A549 (cell line): ENCODE measurements around the gene CPPED1. TPM values are rescaled to one million over a fixed set of nuclear protein-coding genes. Genes with fewer than 3 reads are reported as not detected.

Experiments
- ATAC-seq, 2 experiments: fragments of 200-7000 bp in 1 of 2; fragments of >200 bp in 1 of 2; cut with Nextera tagmentation in 1 of 2; cut with Tn5 transposase in 1 of 2; 3 replicates each; pipeline versions ENCODE4 v1.8.0 to v1.9.1; 2018 to 2020; ENCODE audit warnings: mild to moderate bottlenecking in 1 of 2, moderate library complexity in 1 of 2
- CTCF ChIA-PET: fragments of 300-600 bp; sonication (Branson Sonifier 250); formaldehyde crosslinking; extraction: SDS; loops from one replicate; lab custom pipeline; 2021; ENCODE audit warnings: antibody characterized with exemption, inconsistent platforms; lab: Yijun Ruan, JAX
- POLR2A ChIA-PET: fragments of 350-600 bp; formaldehyde crosslinking; extraction: SDS; loops from one replicate; lab custom pipeline; 2021; ENCODE audit warnings: antibody characterized with exemption, inconsistent platforms; lab: Yijun Ruan, JAX
- DNase-seq, 2 experiments: peaks; one replicate each; pipeline versions ENCODE4 v3.0.0 to v3.0.0-alpha.2; 2011 to 2016; ENCODE audit warnings: low read depth in 1 of 2, low spot score in 1 of 2
- FAIRE-seq: peaks from 2 replicates; lab custom pipeline; 2011; peaks lifted over from hg19 to GRCh38; lab: Jason Lieb, UNC
- H3K27ac ChIP-seq, 2 experiments: fragments of >200 bp; sonication (Bioruptor Twin); formaldehyde crosslinking; 3 replicates each; pipeline ENCODE4 v1.5.1; 2016 to 2017
- H3K4me1 ChIP-seq: fragments of >200 bp; sonication (Bioruptor Twin); formaldehyde crosslinking; 3 replicates; pipeline ENCODE4 v1.6.1; 2016
- H3K4me2 ChIP-seq: fragments of >200 bp; sonication (Bioruptor Twin); formaldehyde crosslinking; 3 replicates; pipeline ENCODE4 v1.6.1; 2016
- H3K4me3 ChIP-seq: fragments of >200 bp; sonication (Bioruptor Twin); formaldehyde crosslinking; 3 replicates; pipeline ENCODE4 v1.5.1; 2016
- H3K9me3 ChIP-seq: fragments of >200 bp; sonication (Bioruptor Twin); formaldehyde crosslinking; 3 replicates; pipeline ENCODE4 v1.6.1; 2016
- BHLHE40 ChIP-seq: IDR thresholded peaks from 2 replicates; pipeline ENCODE4 v1.6.1; 2012; ENCODE audit warnings: low read depth, low read length, inconsistent platforms
- FOSL2 ChIP-seq, 2 experiments: fragments of 450-650 bp in 1 of 2; fragments of >200 bp in 1 of 2; sonication (Bioruptor Twin) in 1 of 2; formaldehyde crosslinking; IDR thresholded peaks; 2 replicates each; pipeline versions ENCODE4 v1.5.0 to v1.6.1; 2016 to 2020; ENCODE audit warnings: mild to moderate bottlenecking in 1 of 2, moderate library complexity in 1 of 2
- HDAC2 ChIP-seq: fragments of 200-600 bp; sonication (generic); IDR thresholded peaks from 2 replicates; pipeline ENCODE4 v1.6.1; 2016
- HEYL ChIP-seq: fragments of 250-450 bp; sonication (Bioruptor Pico); IDR thresholded peaks from 2 replicates; pipeline ENCODE4 v1.8.0; 2021; ENCODE audit warnings: mild to moderate bottlenecking, moderate library complexity
- JUN ChIP-seq, 2 experiments: fragments of >200 bp; sonication (Bioruptor Twin); formaldehyde crosslinking; IDR thresholded peaks; 2 replicates in 1 of 2; 3 replicates in 1 of 2; pipeline ENCODE4 v1.6.1; 2016 to 2017
- MAFK ChIP-seq: fragments of 450-650 bp; IDR thresholded peaks from 2 replicates; pipeline ENCODE4 v1.6.1; 2014; ENCODE audit not compliant: partially characterized antibody
- MAZ ChIP-seq: fragments of 150-350 bp; IDR thresholded peaks from 2 replicates; pipeline ENCODE4 v1.6.1; 2014; ENCODE audit warnings: antibody characterized with exemption, low read depth, low read length, borderline replicate concordance
- NFE2L2 ChIP-seq: fragments of 150-350 bp; conservative IDR thresholded peaks from 2 replicates; pipeline ENCODE4 v1.6.1; 2014; ENCODE audit warnings: low read length
- POLR2AphosphoS2 ChIP-seq: conservative IDR thresholded peaks from 2 replicates; pipeline ENCODE4 v1.6.1; 2012; ENCODE audit warnings: low read length, improper control_type of control experiment, inconsistent platforms
- RAD21 ChIP-seq, 2 experiments: fragments of >200 bp in 1 of 2; sonication (Bioruptor Twin) in 1 of 2; formaldehyde crosslinking in 1 of 2; IDR thresholded peaks in 1 of 2; conservative IDR thresholded peaks in 1 of 2; 2 replicates in 1 of 2; 3 replicates in 1 of 2; pipeline ENCODE4 v1.6.1; 2012 to 2018; ENCODE audit warnings: inconsistent platforms in 1 of 2
- RNF2 ChIP-seq: fragments of 200-600 bp; sonication (generic); IDR thresholded peaks from 2 replicates; pipeline ENCODE4 v1.6.1; 2016; ENCODE audit warnings: low read depth, mild to moderate bottlenecking, antibody characterized with exemption, moderate library complexity, borderline replicate concordance
- SMC3 ChIP-seq: fragments of >200 bp; sonication (Bioruptor Twin); formaldehyde crosslinking; IDR thresholded peaks from 3 replicates; pipeline ENCODE4 v1.6.1; 2018; ENCODE audit warnings: inconsistent platforms
- SREBF2 ChIP-seq: fragments of 450-650 bp; IDR thresholded peaks from 2 replicates; pipeline ENCODE4 v1.6.1; 2014; ENCODE audit warnings: mild to moderate bottlenecking, moderate library complexity
- ZFP36 ChIP-seq: fragments of 450-650 bp; IDR thresholded peaks from 2 replicates; pipeline ENCODE4 v1.6.1; 2014; ENCODE audit warnings: borderline replicate concordance; ENCODE audit not compliant: partially characterized antibody
- WGBS: methylation state at CpG from one replicate; pipeline ENCODE4 v1.1.6; 2017; ENCODE audit errors: missing lambda C conversion rate; 5-methylcytosine and 5-hydroxymethylcytosine counted together
- polyA plus RNA-seq, 4 experiments: library from polyadenylated mRNA; depleted of rRNA in 3 of 4; stranded (reverse); fragments of >200 nt; fragmentation: RNase III in 1 of 4; extraction: RNeasy Plus Mini Kit Qiagen cat#74134 plus additional on column Dnase treatment in 1 of 4; gene quantifications; 2 replicates in 3 of 4; 3 replicates in 1 of 4; pipeline ENCODE4 v1.2.3, GENCODE V29; 2011 to 2017
- TF ChIP-seq, protein P1 (sequence below): IDR thresholded peaks from 2 replicates; pipeline ENCODE4 v1.6.1; 2012; ENCODE audit warnings: low read depth, borderline replicate concordance
- TF ChIP-seq, protein P2 (sequence below): fragments of 200-600 bp; sonication (generic); IDR thresholded peaks from 2 replicates; pipeline ENCODE4 v1.6.1; 2016; ENCODE audit warnings: antibody characterized with exemption, mild to moderate bottlenecking, moderate library complexity
- TF ChIP-seq, protein P3 (sequence below): fragments of >200 bp; sonication (Bioruptor Twin); formaldehyde crosslinking; IDR thresholded peaks from 2 replicates; pipeline ENCODE4 v1.6.1; 2016

CPPED1 gene
- polyA plus RNA-seq, 2 of the 4 experiments (the other 2 are of a cell fraction): 16.1 to 30.5 TPM

DNA sequence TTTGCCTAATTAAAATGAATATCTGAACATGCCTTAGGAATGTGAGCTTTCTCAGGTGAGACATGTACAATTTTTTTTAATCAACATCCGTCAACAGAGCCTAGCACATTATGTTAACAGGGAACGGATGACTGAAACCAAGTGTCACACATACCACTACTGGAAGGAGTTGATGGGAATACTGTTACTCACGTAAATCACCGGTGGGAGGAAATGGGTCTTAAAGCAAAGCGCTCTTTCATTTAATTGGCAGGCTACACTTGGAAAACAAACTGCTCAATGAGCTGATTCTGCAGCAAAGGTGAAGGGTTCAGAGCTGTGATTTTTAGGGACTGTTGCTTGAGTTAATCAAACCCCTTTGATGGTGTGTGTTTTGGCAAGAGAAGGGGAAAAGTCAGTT lies 4.8 kb downstream of the CPPED1 start:
- CTCF ChIA-PET: no interaction called here
- DNase-seq (no peak), FAIRE-seq (no peak), ATAC-seq (no peak)
- Histone ChIP-seq H3K27ac (no peak overlapping the region), H3K9me3 (no peaks in the 10 kb centered on the region), H3K4me1 (peaks cover 23% of the 10 kb centered on the region), H3K4me3 (no peak overlapping the region), H3K4me2 (no peak overlapping the region)
- TF ChIP-seq RAD21 (conservative IDR thresholded peaks at IDR 0.05 in 1 of 2, IDR thresholded peaks at IDR 0.05 in 1 of 2) (no peak), RNF2 (no peak)
- POLR2A ChIA-PET: interaction anchor here (0.7 kb wide), 1 partner anchor 1619 kb away, joined by 7 read pairs; no protein-coding TSS in a partner anchor
- WGBS: 89% methylated on average over 5 of the region's 5 CpGs

DNA sequence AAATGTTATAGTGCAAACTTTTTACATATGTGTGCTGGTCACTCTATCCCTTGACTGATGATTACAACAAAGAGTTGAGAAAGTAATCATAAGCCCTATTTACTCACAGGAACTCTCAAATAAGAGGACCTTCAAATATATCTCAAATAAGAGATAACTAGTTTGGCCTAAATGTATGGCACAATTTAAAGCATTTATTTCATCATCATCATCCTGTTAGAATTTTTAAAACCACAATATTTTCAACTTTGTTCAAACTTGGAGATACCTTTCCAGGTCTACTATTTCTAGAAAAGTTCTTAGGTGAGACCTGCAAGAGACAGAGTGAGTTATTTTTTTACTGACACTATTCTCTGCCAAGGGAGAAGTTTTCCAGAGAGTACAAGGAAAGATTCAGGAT lies 5.5 kb downstream of the CPPED1 start:
- POLR2A ChIA-PET: no interaction called here

DNA sequence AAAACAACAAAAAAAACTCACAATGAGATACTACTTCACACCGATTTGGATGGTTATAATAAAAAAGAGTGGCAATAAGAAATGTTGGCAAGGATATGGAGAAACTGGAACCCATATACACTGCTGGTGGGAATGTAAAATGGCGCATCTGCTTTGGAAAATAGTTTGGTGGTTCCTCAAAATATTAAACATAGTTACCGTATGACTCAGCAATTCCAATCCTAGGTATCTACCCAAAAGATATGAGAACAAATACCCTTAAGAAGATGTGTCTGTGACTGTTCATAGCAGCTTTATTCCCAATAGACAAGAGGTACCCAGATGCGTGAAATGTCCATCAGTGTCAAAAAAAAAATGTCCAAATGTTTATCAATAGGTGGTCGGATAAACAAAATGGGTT lies 7.2 kb downstream of the CPPED1 start:
- DNase-seq (no peak), ATAC-seq (no peak), FAIRE-seq (no peak)
- Histone ChIP-seq H3K27ac (peak overlapping the region in 1 of 2 experiments; percentile 40; a peak in 1 of 6 replicates), H3K4me1 (peaks cover 9% of the 10 kb centered on the region; the same call in 2 of the 3 replicates), H3K4me3 (no peak overlapping the region), H3K9me3 (no peaks in the 10 kb centered on the region), H3K4me2 (no peak overlapping the region)
- ChIA-PET POLR2A (no interaction called here), CTCF (no interaction called here)
- WGBS: 82% methylated on average over 5 of the region's 5 CpGs
- TF ChIP-seq JUN (IDR thresholded peaks at IDR 0.05) (no peak), NFE2L2 (no peak), MAFK (peak; percentile 77)

More for the DNA sequence above, 5.5 kb downstream of the CPPED1 start:
- Histone ChIP-seq H3K4me2 (no peak overlapping the region), H3K4me1 (peaks cover 23% of the 10 kb centered on the region), H3K4me3 (no peak overlapping the region), H3K27ac (no peak overlapping the region), H3K9me3 (no peaks in the 10 kb centered on the region)
- CTCF ChIA-PET: interaction anchor here (0.6 to 0.7 kb wide), 2 partner anchors 18 to 50 kb away, joined by 3 read pairs; no protein-coding TSS in a partner anchor
- FAIRE-seq (no peak), DNase-seq (no peak), ATAC-seq (no peak)
- TF ChIP-seq, protein P1, sequence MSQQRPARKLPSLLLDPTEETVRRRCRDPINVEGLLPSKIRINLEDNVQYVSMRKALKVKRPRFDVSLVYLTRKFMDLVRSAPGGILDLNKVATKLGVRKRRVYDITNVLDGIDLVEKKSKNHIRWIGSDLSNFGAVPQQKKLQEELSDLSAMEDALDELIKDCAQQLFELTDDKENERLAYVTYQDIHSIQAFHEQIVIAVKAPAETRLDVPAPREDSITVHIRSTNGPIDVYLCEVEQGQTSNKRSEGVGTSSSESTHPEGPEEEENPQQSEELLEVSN: no peak
- TF ChIP-seq, protein P2, sequence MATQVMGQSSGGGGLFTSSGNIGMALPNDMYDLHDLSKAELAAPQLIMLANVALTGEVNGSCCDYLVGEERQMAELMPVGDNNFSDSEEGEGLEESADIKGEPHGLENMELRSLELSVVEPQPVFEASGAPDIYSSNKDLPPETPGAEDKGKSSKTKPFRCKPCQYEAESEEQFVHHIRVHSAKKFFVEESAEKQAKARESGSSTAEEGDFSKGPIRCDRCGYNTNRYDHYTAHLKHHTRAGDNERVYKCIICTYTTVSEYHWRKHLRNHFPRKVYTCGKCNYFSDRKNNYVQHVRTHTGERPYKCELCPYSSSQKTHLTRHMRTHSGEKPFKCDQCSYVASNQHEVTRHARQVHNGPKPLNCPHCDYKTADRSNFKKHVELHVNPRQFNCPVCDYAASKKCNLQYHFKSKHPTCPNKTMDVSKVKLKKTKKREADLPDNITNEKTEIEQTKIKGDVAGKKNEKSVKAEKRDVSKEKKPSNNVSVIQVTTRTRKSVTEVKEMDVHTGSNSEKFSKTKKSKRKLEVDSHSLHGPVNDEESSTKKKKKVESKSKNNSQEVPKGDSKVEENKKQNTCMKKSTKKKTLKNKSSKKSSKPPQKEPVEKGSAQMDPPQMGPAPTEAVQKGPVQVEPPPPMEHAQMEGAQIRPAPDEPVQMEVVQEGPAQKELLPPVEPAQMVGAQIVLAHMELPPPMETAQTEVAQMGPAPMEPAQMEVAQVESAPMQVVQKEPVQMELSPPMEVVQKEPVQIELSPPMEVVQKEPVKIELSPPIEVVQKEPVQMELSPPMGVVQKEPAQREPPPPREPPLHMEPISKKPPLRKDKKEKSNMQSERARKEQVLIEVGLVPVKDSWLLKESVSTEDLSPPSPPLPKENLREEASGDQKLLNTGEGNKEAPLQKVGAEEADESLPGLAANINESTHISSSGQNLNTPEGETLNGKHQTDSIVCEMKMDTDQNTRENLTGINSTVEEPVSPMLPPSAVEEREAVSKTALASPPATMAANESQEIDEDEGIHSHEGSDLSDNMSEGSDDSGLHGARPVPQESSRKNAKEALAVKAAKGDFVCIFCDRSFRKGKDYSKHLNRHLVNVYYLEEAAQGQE: no peak
- TF ChIP-seq, protein P3, sequence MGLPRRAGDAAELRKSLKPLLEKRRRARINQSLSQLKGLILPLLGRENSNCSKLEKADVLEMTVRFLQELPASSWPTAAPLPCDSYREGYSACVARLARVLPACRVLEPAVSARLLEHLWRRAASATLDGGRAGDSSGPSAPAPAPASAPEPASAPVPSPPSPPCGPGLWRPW: no peak
- TF ChIP-seq POLR2AphosphoS2: no peak
- TF ChIP-seq RAD21 (conservative IDR thresholded peaks at IDR 0.05 in 1 of 2, IDR thresholded peaks at IDR 0.05 in 1 of 2): no peak
- no peak for TF ChIP-seq MAZ
- no peak for TF ChIP-seq FOSL2 (IDR thresholded peaks at IDR 0.05)
- TF ChIP-seq FOSL2 (CRISPR knock-in tag; IDR thresholded peaks at IDR 0.05): no peak
- TF ChIP-seq HEYL: no peak
- TF ChIP-seq BHLHE40: no peak
- TF ChIP-seq SREBF2: no peak
- TF ChIP-seq HDAC2: no peak
- no peak for TF ChIP-seq ZFP36
- no peak for TF ChIP-seq SMC3
